HG03378 (cell line): Measurements from ENCODE around the gene ARMC3.
"Not testable (repeated sequence)": the region's sequence is repeated elsewhere in the genome, so short reads cannot be mapped to it uniquely, and the experiment has no call there.

Experiments
- ATAC-seq: cut with Tn5 transposase; IDR thresholded peaks from one replicate; pipeline ENCODE4 v1.9.1; 2021; ENCODE audit warnings: mild to moderate bottlenecking, moderate library complexity; ENCODE audit not compliant: unreplicated experiment

The ARMC3 gene

GRCh38 chr10:23070913-23071218 lies 143.0 kb downstream of the ARMC3 start:
- peak; percentile 55 for ATAC-seq

GRCh38 chr10:23072593-23072992 lies 144.7 kb downstream of the ARMC3 start:
- ATAC-seq, result not testable (repeated sequence)

- no peak for ATAC-seq
Observed at GRCh38 chr10:23073527-23073926, 145.7 kb downstream of the ARMC3 start.

- ATAC-seq, result no peak
Observed at GRCh38 chr10:23075672-23076071, 147.8 kb downstream of the ARMC3 start.

GRCh38 chr10:23078114-23078513 lies 150.3 kb downstream of the ARMC3 start:
- no peak for ATAC-seq

DNA sequence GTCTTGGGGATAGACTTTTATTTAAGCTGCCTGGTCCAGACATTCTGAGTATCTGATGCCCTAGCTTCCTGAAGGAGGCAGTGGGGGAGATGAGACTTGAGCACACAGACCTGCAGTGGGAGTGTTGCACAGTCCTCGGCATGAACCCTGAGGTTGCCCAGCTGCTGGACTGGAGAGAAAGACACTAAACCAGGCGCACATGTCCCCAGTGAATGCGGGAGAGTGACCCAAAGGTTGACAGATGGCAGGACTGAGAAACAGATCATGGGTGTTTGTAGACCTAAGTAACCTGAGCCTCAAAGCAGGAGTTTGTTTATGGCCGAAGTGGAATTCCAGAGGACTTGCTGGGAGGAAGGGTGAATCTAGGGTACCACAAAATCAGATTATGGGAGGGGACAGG lies 151.8 kb downstream of the ARMC3 start:
- ATAC-seq, result no peak

DNA sequence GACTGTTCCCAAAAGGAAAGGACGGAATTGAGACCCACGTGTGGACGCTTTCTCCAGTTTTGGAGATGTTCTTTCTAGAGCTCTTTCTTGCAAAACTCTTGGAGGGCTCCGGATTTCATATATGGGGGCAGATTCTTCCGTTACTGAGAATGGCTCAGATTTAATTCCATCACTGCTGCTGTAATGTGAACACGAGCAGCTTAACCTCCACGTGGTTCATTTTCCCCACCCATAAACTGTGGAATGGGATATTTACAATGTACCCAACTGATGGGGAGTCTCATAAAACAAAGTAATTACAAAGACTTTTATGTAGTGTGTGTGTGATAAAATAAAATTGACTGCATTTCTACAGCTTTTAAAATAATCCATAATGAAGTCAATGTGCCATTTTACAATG lies 152.4 kb downstream of the ARMC3 start:
- no peak for ATAC-seq

DNA sequence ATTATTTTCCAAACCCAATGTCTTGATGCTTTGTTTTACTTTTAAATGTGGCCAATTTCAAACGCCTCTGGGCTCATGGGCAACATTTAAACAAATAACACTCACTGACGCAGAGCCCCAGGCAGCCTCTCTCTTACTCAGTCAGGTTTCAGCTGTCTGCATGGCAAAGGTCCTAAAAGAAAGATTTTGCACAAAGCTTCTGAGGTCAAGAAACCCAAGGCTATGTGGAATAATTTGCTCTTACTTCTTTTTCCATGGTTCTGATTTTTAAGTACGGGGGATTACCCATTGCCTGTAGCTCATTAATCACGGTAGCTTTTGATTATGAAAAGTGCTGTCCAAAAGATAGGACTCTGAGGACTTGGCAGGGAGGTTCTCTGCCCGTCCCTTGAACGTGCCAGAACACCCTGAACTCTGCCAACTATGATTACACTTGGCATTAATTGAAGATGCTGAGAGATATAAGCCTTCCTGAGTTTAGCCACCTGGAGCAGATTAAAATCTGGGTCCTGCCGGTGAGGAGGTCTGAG lies 153.4 kb downstream of the ARMC3 start:
- no peak for ATAC-seq

GRCh38 chr10:23081891-23082290 lies 154.0 kb downstream of the ARMC3 start:
- no peak for ATAC-seq
